ENCODE results near the gene SLC25A6. TPM values are rescaled to one million over a fixed set of nuclear protein-coding genes. Genes with fewer than 3 reads are reported as not detected.
"Not testable (repeated sequence)": the region's sequence is repeated elsewhere in the genome, so short reads cannot be mapped to it uniquely, and the experiment has no call there.

The SLC25A6 gene
- total and polyA plus RNA-seq, 7 experiments from 2014 or later, result 238 to 597 (median 336) TPM

DNA sequence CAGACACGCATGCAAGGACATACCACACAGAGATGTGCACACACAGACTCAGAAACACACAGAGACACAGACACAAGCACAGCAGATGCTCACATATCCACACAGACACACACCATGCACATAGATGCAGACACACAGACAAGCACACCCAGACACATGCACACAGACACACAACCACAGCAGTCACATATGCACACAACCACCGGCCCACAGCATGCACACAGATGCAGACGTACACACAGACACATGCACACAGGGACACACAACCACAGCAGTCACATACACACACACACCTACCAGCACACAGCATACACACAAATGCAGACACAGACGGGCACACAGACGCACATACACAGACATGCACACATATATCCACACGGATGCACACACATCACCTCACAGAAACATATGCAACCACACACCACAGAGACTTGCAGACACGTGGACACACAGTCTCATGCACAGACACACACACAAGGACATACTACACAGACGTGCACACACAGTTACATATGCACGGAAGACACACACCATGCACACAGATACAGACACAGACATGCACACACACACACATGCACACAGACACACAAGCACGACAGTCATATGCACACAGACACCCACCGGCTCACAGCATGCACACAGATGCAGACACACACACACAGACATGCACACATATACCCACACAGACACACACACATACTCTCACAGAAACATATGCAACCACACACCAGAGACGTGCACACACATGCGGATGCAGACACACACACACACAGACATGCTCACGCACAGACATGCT, 25.2 kb upstream of the SLC25A6 start:
- intact Hi-C loops (cut with micrococcal nuclease), result no loop called here
- Histone ChIP-seq H3K36me3 (ENCODE audit: control insufficient read depth in 2 of 3, insufficient read depth in 3 of 3, low read length in 3 of 3) (peaks cover 0 to 74% (median 10%) of the 10 kb centered on the region in 3 experiments), H3K27me3 (ENCODE audit: control insufficient read depth in 2 of 2, insufficient read depth in 2 of 2, low read length in 2 of 2) (no peaks in the 10 kb centered on the region), H3K4me1 (ENCODE audit: control insufficient read depth in 2 of 2, insufficient read depth in 2 of 2, low read length in 2 of 2) (no peaks in the 10 kb centered on the region), H3K27ac (ENCODE audit: low read depth, low read length) (no peak overlapping the region), H3K4me3 (ENCODE audit: low read length) (no peak overlapping the region), H3K9me3 (ENCODE audit: control insufficient read depth in 2 of 3, low read length in 3 of 3) (peaks cover 0 to 25% (median 0%) of the 10 kb centered on the region in 3 experiments)
- CTCF ChIA-PET, result no interaction called here
- DNase-seq, result no peak
- no peaks in the 10 kb centered on the region for H3K27me3 Mint-ChIP-seq
- peaks cover 0 to 9% (median 5%) of the 10 kb centered on the region in 7 donors for H3K4me1 Mint-ChIP-seq
- no peak for ATAC-seq
- POLR2A ChIA-PET, result no interaction called here
- no peak overlapping the region for H3K4me3 Mint-ChIP-seq
- peaks cover 15 to 42% (median 33%) of the 10 kb centered on the region in 5 donors for H3K36me3 Mint-ChIP-seq
- peaks cover 0 to 19% (median 11%) of the 10 kb centered on the region in 11 donors for H3K9me3 Mint-ChIP-seq
- H3K27ac Mint-ChIP-seq, result no peak overlapping the region

DNA sequence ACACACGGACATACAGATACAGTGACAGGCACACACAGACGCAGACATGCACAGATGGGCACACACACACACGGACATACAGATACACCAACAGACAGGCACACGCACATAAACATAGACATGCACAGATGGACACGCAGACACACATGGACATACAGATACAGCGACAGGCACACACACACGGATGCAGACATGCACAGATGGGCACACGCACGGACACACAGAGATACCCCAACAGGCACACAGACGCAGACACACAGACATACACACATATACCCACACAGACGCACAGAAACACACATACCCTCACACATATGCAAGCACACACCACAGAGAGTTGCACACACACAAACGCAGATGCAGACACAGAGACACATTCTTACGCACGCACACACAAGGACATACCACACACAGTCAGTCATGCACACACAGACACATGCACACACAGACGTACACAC, 24.4 kb upstream of the SLC25A6 start:
- ChIA-PET CTCF (no interaction called here), POLR2A (no interaction called here)
- H3K4me1 ChIP-seq (ENCODE audit: control insufficient read depth in 2 of 2, insufficient read depth in 2 of 2, low read length in 2 of 2), result no peaks in the 10 kb centered on the region
- H3K9me3 Mint-ChIP-seq, result peaks cover 0 to 15% (median 7%) of the 10 kb centered on the region in 11 donors
- no peak overlapping the region for H3K27ac Mint-ChIP-seq
- H3K27me3 ChIP-seq (ENCODE audit: control insufficient read depth in 2 of 2, insufficient read depth in 2 of 2, low read length in 2 of 2), result no peaks in the 10 kb centered on the region
- H3K36me3 ChIP-seq (ENCODE audit: control insufficient read depth in 2 of 3, insufficient read depth in 3 of 3, low read length in 3 of 3), result peaks cover 0 to 73% (median 8%) of the 10 kb centered on the region in 3 experiments
- no peak for DNase-seq
- no peak overlapping the region for H3K4me3 Mint-ChIP-seq
- no peaks in the 10 kb centered on the region for H3K27me3 Mint-ChIP-seq
- no peak overlapping the region for H3K27ac ChIP-seq (ENCODE audit: low read depth, low read length)
- H3K36me3 Mint-ChIP-seq, result peaks cover 11 to 41% (median 26%) of the 10 kb centered on the region in 5 donors
- peaks cover 0 to 9% (median 5%) of the 10 kb centered on the region in 7 donors for H3K4me1 Mint-ChIP-seq
- H3K4me3 ChIP-seq (ENCODE audit: low read length), result no peak overlapping the region
- no peak for ATAC-seq
- peaks cover 0 to 17% (median 0%) of the 10 kb centered on the region in 3 experiments for H3K9me3 ChIP-seq (ENCODE audit: control insufficient read depth in 2 of 3, low read length in 3 of 3)
- intact Hi-C loops (cut with micrococcal nuclease), result no loop called here

DNA sequence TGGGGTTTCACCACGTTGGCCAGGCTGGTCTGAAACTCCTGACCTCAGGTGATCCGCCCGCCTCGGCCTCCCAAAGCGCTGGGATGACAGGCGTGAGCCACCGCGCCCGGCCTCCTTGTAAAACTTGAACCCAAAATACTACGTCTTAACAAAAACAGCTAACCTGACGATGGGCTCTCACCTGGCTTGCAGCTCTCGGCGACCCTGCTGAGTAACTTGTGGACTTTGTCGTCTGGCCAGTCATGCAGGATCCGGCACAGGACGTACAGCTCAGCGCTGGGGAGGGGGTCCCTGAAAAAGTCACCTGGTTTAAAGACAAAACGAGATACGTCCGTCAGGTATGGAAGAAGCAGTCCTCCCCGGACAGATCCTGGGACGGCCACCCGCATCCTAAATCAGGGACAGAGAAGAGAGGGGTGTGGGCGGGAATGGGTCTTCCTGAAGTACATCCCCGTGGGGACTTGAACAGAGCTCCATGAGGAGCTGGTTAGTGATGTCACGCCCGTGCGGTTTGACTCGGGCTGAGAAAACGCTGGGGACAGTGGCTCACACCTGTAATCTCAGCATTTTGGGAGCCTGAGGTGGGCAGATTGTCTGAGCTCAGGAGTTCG, 20.7 kb upstream of the SLC25A6 start:
- H3K9me3 ChIP-seq (ENCODE audit: control insufficient read depth in 2 of 3, low read length in 3 of 3), result peaks cover 0 to 4% (median 0%) of the 10 kb centered on the region in 3 experiments
- H3K27ac Mint-ChIP-seq, result peak overlapping the region in 1 of 9 donors; percentile 14
- no peaks in the 10 kb centered on the region for H3K27me3 ChIP-seq (ENCODE audit: control insufficient read depth in 2 of 2, insufficient read depth in 2 of 2, low read length in 2 of 2)
- H3K4me1 ChIP-seq (ENCODE audit: control insufficient read depth in 2 of 2, insufficient read depth in 2 of 2, low read length in 2 of 2), result no peaks in the 10 kb centered on the region
- ATAC-seq (no peak), DNase-seq (no peak)
- peaks cover 0 to 13% (median 0%) of the 10 kb centered on the region in 11 donors for H3K9me3 Mint-ChIP-seq
- no peaks in the 10 kb centered on the region for H3K27me3 Mint-ChIP-seq
- H3K36me3 ChIP-seq (ENCODE audit: control insufficient read depth in 2 of 3, insufficient read depth in 3 of 3, low read length in 3 of 3), result peaks cover 0 to 53% (median 0%) of the 10 kb centered on the region in 3 experiments
- H3K36me3 Mint-ChIP-seq, result peaks cover 4 to 35% (median 19%) of the 10 kb centered on the region in 5 donors
- H3K4me3 ChIP-seq (ENCODE audit: low read length), result no peak overlapping the region
- ChIA-PET CTCF (no interaction called here), POLR2A (no interaction called here)
- intact Hi-C loops (cut with micrococcal nuclease), result no loop called here
- no peak overlapping the region for H3K27ac ChIP-seq (ENCODE audit: low read depth, low read length)
- no peak overlapping the region for H3K4me3 Mint-ChIP-seq
- no peaks in the 10 kb centered on the region for H3K4me1 Mint-ChIP-seq

DNA sequence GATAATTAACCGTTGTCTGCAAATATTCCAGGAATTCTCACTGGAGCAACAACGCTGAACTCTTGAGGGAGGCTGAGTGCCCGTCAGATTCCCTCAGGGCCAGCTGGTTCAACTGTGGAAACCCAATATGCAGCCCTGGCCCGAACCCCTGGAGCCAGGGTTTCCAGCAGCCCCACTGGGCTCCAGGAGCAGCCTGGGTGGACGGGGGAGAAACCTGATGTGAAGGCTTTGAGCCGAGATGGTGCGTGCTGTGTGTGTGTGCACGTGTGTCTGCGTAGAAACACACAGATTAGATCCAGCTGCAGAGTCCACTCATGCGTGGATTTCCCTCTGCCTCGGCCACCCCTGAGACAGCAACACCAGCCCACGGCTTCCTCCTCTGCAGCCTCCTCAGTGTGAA, 19.4 kb upstream of the SLC25A6 start:
- Histone ChIP-seq H3K4me3 (ENCODE audit: low read length) (no peak overlapping the region), H3K4me1 (ENCODE audit: control insufficient read depth in 2 of 2, insufficient read depth in 2 of 2, low read length in 2 of 2) (no peaks in the 10 kb centered on the region), H3K36me3 (ENCODE audit: control insufficient read depth in 2 of 3, insufficient read depth in 3 of 3, low read length in 3 of 3) (peaks cover 8 to 59% (median 9%) of the 10 kb centered on the region in 3 experiments), H3K27ac (ENCODE audit: low read depth, low read length) (no peak overlapping the region), H3K27me3 (ENCODE audit: control insufficient read depth in 2 of 2, insufficient read depth in 2 of 2, low read length in 2 of 2) (no peaks in the 10 kb centered on the region), H3K9me3 (ENCODE audit: control insufficient read depth in 2 of 3, low read length in 3 of 3) (peaks cover 0 to 4% (median 0%) of the 10 kb centered on the region in 3 experiments)
- Mint-ChIP-seq H3K27ac (no peak overlapping the region), H3K4me1 (no peaks in the 10 kb centered on the region), H3K27me3 (no peaks in the 10 kb centered on the region), H3K9me3 (peaks cover 0 to 13% (median 0%) of the 10 kb centered on the region in 11 donors), H3K4me3 (no peak overlapping the region), H3K36me3 (peaks cover 4 to 35% (median 19%) of the 10 kb centered on the region in 5 donors)
- no peak for DNase-seq
- intact Hi-C loops (cut with micrococcal nuclease), result no loop called here
- POLR2A ChIA-PET, result no interaction called here
- ATAC-seq, result no peak
- CTCF ChIA-PET, result no interaction called here

DNA sequence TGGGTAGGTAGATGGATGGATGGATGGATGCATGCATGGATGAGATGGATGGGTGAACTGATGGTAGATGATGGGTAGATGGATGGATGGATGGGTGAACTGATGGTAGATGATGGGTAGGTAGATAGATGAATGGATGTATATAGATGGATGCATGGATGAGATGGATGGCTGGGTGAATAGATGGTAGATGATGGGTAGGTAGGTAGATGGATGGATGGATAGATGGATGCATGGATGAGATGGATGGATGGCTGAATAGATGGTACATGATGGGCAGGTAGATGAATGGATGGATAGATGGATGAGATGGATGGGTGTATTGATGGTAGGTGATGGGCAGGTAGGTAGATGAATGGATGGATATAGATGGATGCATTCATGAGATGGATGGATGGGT, 15.1 kb upstream of the SLC25A6 start:
- Mint-ChIP-seq H3K27me3 (no peaks in the 10 kb centered on the region), H3K9me3 (peaks cover 0 to 11% (median 0%) of the 10 kb centered on the region in 11 donors)

DNA sequence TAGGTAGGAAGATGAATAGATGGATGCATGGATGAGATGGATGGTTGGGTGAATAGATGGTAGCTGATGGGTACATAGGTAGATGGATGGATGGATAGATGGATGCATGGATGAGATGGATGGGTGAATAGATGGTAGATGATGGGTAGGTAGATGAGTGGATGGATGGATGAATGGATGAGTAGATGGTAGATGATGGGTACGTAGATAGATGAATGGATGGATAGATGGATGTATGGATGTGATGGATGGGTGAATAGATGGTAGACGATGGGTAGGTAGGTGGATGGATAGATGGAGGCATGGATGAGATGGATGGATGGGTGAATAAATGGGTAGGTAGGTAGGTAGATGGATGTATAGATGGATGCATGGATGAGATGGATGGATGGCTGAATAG, 13.9 kb upstream of the SLC25A6 start:
- H3K9me3 Mint-ChIP-seq; DNase-seq; H3K4me1 ChIP-seq (ENCODE audit: control insufficient read depth in 2 of 2, insufficient read depth in 2 of 2, low read length in 2 of 2); POLR2A ChIA-PET; H3K4me3 Mint-ChIP-seq; H3K27ac Mint-ChIP-seq; H3K36me3 Mint-ChIP-seq; H3K4me1 Mint-ChIP-seq; H3K27me3 ChIP-seq (ENCODE audit: control insufficient read depth in 2 of 2, insufficient read depth in 2 of 2, low read length in 2 of 2); H3K27ac ChIP-seq (ENCODE audit: low read depth, low read length); ATAC-seq; H3K27me3 Mint-ChIP-seq; H3K9me3 ChIP-seq (ENCODE audit: control insufficient read depth in 2 of 3, low read length in 3 of 3); H3K4me3 ChIP-seq (ENCODE audit: low read length); CTCF ChIA-PET: not testable (repeated sequence)
- intact Hi-C loops (cut with micrococcal nuclease), result loop anchor here in 1 of 2 donors (1.0 kb wide), 1 partner anchor 9 kb away; no protein-coding TSS in a partner anchor
- H3K36me3 ChIP-seq (ENCODE audit: control insufficient read depth in 2 of 3, insufficient read depth in 3 of 3, low read length in 3 of 3), result peaks cover 13 to 71% (median 34%) of the 10 kb centered on the region in 3 experiments

More for the DNA sequence above, 15.1 kb upstream of the SLC25A6 start:
- Mint-ChIP-seq H3K4me3 (no peak overlapping the region), H3K4me1 (no peaks in the 10 kb centered on the region), H3K36me3 (peaks cover 0 to 13% (median 3%) of the 10 kb centered on the region in 5 donors), H3K27ac (no peak overlapping the region)
- Histone ChIP-seq H3K36me3 (ENCODE audit: control insufficient read depth in 2 of 3, insufficient read depth in 3 of 3, low read length in 3 of 3) (peaks cover 13 to 71% (median 34%) of the 10 kb centered on the region in 3 experiments), H3K27me3 (ENCODE audit: control insufficient read depth in 2 of 2, insufficient read depth in 2 of 2, low read length in 2 of 2) (no peaks in the 10 kb centered on the region), H3K9me3 (ENCODE audit: control insufficient read depth in 2 of 3, low read length in 3 of 3) (no peaks in the 10 kb centered on the region), H3K4me1 (ENCODE audit: control insufficient read depth in 2 of 2, insufficient read depth in 2 of 2, low read length in 2 of 2) (no peaks in the 10 kb centered on the region), H3K27ac (ENCODE audit: low read depth, low read length) (no peak overlapping the region), H3K4me3 (ENCODE audit: low read length) (no peak overlapping the region)
- CTCF ChIA-PET, result no interaction called here
- DNase-seq, result no peak
- no peak for ATAC-seq
- intact Hi-C loops (cut with micrococcal nuclease), result no loop called here
- POLR2A ChIA-PET, result no interaction called here
